Mesendoderm (in vitro differentiated cells): ENCODE data around the gene SKI.
A peak's percentile ranks its signal among the peaks of the same experiment; 100 is the strongest.

Experiments
- DNase-seq: peaks from one replicate; pipeline ENCODE4 v3.0.0; 2013
- H2AK5ac ChIP-seq: 2 replicates; pipeline ENCODE4 v1.6.1; 2013; ENCODE audit warnings: low read length, inconsistent platforms
- H2BK120ac ChIP-seq: 2 replicates; pipeline ENCODE4 v1.6.1; 2013; ENCODE audit warnings: low read depth, mild to moderate bottlenecking, low read length, moderate library complexity, mixed read lengths
- H2BK15ac ChIP-seq: replicated peaks from 2 replicates; pipeline ENCODE4 v1.6.1; 2013; ENCODE audit warnings: low read depth, mild to moderate bottlenecking, moderate library complexity
- H2BK5ac ChIP-seq: 2 replicates; pipeline ENCODE4 v1.6.1; 2013; ENCODE audit warnings: low read length, inconsistent platforms
- H3K18ac ChIP-seq: 2 replicates; pipeline ENCODE4 v1.6.1; 2013; ENCODE audit warnings: mild to moderate bottlenecking, low read length, mixed read lengths
- H3K23ac ChIP-seq: one replicate; pipeline ENCODE4 v1.6.1; 2013; ENCODE audit warnings: low read length
- H3K27ac ChIP-seq: 2 replicates; pipeline ENCODE4 v1.5.1; 2013; ENCODE audit warnings: low read depth, mild to moderate bottlenecking, inconsistent platforms, low read length, moderate library complexity
- H3K27me3 ChIP-seq: 2 replicates; pipeline ENCODE4 v1.6.1; 2013; ENCODE audit warnings: low read length, control low read depth, mild to moderate bottlenecking, inconsistent platforms; ENCODE audit not compliant: insufficient read depth, poor library complexity
- H3K36me3 ChIP-seq: 2 replicates; pipeline ENCODE4 v1.6.1; 2013; ENCODE audit warnings: low read length, inconsistent platforms; ENCODE audit not compliant: control insufficient read depth, insufficient read depth
- H3K4ac ChIP-seq: one replicate; pipeline ENCODE4 v1.6.1; 2013; ENCODE audit warnings: low read depth, mild to moderate bottlenecking, low read length, moderate library complexity
- H3K4me1 ChIP-seq: 2 replicates; pipeline ENCODE4 v1.6.1; 2013; ENCODE audit warnings: low read depth, low read length, inconsistent platforms; ENCODE audit not compliant: control insufficient read depth
- H3K4me2 ChIP-seq: 2 replicates; pipeline ENCODE4 v1.6.1; 2013; ENCODE audit warnings: low read length
- H3K4me3 ChIP-seq: 2 replicates; pipeline ENCODE4 v1.5.1; 2013; ENCODE audit warnings: mild to moderate bottlenecking, low read length
- H3K56ac ChIP-seq: one replicate; pipeline ENCODE4 v1.6.1; 2013; ENCODE audit warnings: low read length
- H3K79me1 ChIP-seq: 2 replicates; pipeline ENCODE4 v1.6.1; 2013; ENCODE audit warnings: low read length, inconsistent platforms
- H3K79me2 ChIP-seq: 2 replicates; pipeline ENCODE4 v1.6.1; 2013; ENCODE audit warnings: mild to moderate bottlenecking, low read length; ENCODE audit not compliant: control insufficient read depth, insufficient read depth
- H3K9ac ChIP-seq: 2 replicates; pipeline ENCODE4 v1.6.1; 2013; ENCODE audit warnings: low read length, inconsistent platforms
- H4K5ac ChIP-seq: one replicate; pipeline ENCODE4 v1.6.1; 2013; ENCODE audit warnings: low read length
- H4K8ac ChIP-seq: one replicate; pipeline ENCODE4 v1.6.1; 2013; ENCODE audit warnings: low read depth, mild to moderate bottlenecking, control low read depth, low read length, moderate library complexity
- WGBS: extraction: QIAGEN DNeasy Blood & Tissue Kit; methylation state at CpG from one replicate; pipeline ENCODE4 v1.1.7; 2013; ENCODE audit warnings: low lambda C conversion rate, missing lambda C conversion rate; ENCODE audit not compliant: insufficient coverage; ENCODE audit errors: extremely low coverage; 5-methylcytosine and 5-hydroxymethylcytosine counted together

SKI gene

GRCh38 chr1:2200308-2200943, 27.7 kb upstream of the SKI start:
- Histone ChIP-seq H3K27ac (no peak overlapping the region), H3K4me1 (peaks cover 1% of the 10 kb centered on the region)

GRCh38 chr1:2201062-2201461, 27.1 kb upstream of the SKI start:
- Histone ChIP-seq H3K18ac (no peak overlapping the region), H3K27ac (no peak overlapping the region), H3K56ac (no peak overlapping the region), H3K9ac (no peak overlapping the region), H2BK5ac (no peak overlapping the region), H2BK15ac (no peak overlapping the region), H3K4ac (no peak overlapping the region), H3K79me2 (no peaks in the 10 kb centered on the region), H4K8ac (no peak overlapping the region), H3K79me1 (no peaks in the 10 kb centered on the region), H4K5ac (no peak overlapping the region), H3K23ac (no peak overlapping the region), H3K27me3 (no peaks in the 10 kb centered on the region), H3K4me1 (peaks cover 1% of the 10 kb centered on the region), H2BK120ac (no peak overlapping the region), H3K4me3 (no peak overlapping the region), H3K36me3 (no peaks in the 10 kb centered on the region), H3K4me2 (no peak overlapping the region), H2AK5ac (no peak overlapping the region)
- no CpG with 5 or more reads among the region's 14 CpGs for WGBS
- no peak for DNase-seq

More at GRCh38 chr1:2200308-2200943, 27.7 kb upstream of the SKI start:
- Histone ChIP-seq H3K27me3 (no peaks in the 10 kb centered on the region), H3K9ac (no peak overlapping the region), H2BK120ac (no peak overlapping the region), H4K5ac (no peak overlapping the region), H3K18ac (no peak overlapping the region), H3K79me2 (no peaks in the 10 kb centered on the region), H3K4me2 (no peak overlapping the region), H3K36me3 (no peaks in the 10 kb centered on the region), H3K23ac (no peak overlapping the region), H3K56ac (peak overlapping the region; percentile 7), H3K4ac (no peak overlapping the region), H2AK5ac (no peak overlapping the region), H3K4me3 (no peak overlapping the region), H4K8ac (no peak overlapping the region), H3K79me1 (no peaks in the 10 kb centered on the region), H2BK15ac (no peak overlapping the region), H2BK5ac (no peak overlapping the region)
- WGBS, result no CpG with 5 or more reads among the region's 21 CpGs
- DNase-seq, result no peak

GRCh38 chr1:2202008-2202575, 26.0 kb upstream of the SKI start:
- no peak overlapping the region for H3K4me3 ChIP-seq
- DNase-seq, result no peak
- no peaks in the 10 kb centered on the region for H3K27me3 ChIP-seq
- peaks cover 1% of the 10 kb centered on the region for H3K4me1 ChIP-seq
- H3K9ac ChIP-seq, result no peak overlapping the region
- H2BK5ac ChIP-seq, result no peak overlapping the region
- H3K79me2 ChIP-seq, result no peaks in the 10 kb centered on the region
- H3K56ac ChIP-seq, result no peak overlapping the region
- no peak overlapping the region for H2AK5ac ChIP-seq
- H3K23ac ChIP-seq, result no peak overlapping the region
- no CpG with 5 or more reads among the region's 9 CpGs for WGBS
- H3K18ac ChIP-seq, result no peak overlapping the region
- H4K5ac ChIP-seq, result no peak overlapping the region
- H2BK120ac ChIP-seq, result no peak overlapping the region
- no peak overlapping the region for H2BK15ac ChIP-seq
- H4K8ac ChIP-seq, result no peak overlapping the region
- no peaks in the 10 kb centered on the region for H3K36me3 ChIP-seq
- H3K4ac ChIP-seq, result no peak overlapping the region
- H3K79me1 ChIP-seq, result no peaks in the 10 kb centered on the region
- H3K4me2 ChIP-seq, result no peak overlapping the region
- no peak overlapping the region for H3K27ac ChIP-seq

- no peaks in the 10 kb centered on the region for H3K36me3 ChIP-seq
- WGBS, result no CpG with 5 or more reads among the region's 15 CpGs
- no peak for DNase-seq
- H3K23ac ChIP-seq, result no peak overlapping the region
- no peak overlapping the region for H4K5ac ChIP-seq
- no peak overlapping the region for H4K8ac ChIP-seq
- no peak overlapping the region for H2BK120ac ChIP-seq
- H3K9ac ChIP-seq, result no peak overlapping the region
- no peak overlapping the region for H3K4ac ChIP-seq
- H3K4me3 ChIP-seq, result no peak overlapping the region
- no peak overlapping the region for H3K27ac ChIP-seq
- H2BK15ac ChIP-seq, result no peak overlapping the region
- no peak overlapping the region for H3K18ac ChIP-seq
- no peaks in the 10 kb centered on the region for H3K79me2 ChIP-seq
- peaks cover 1% of the 10 kb centered on the region for H3K4me1 ChIP-seq
- H3K79me1 ChIP-seq, result no peaks in the 10 kb centered on the region
- no peak overlapping the region for H2BK5ac ChIP-seq
- no peak overlapping the region for H3K56ac ChIP-seq
- no peak overlapping the region for H2AK5ac ChIP-seq
- no peak overlapping the region for H3K4me2 ChIP-seq
- H3K27me3 ChIP-seq, result no peaks in the 10 kb centered on the region
These were observed 25.1 kb upstream of the SKI start for GRCh38 chr1:2202843-2203601.

- Histone ChIP-seq H3K79me1 (no peaks in the 10 kb centered on the region), H2AK5ac (peak overlapping the region; percentile 88), H3K23ac (no peak overlapping the region), H3K4me1 (peaks cover 1% of the 10 kb centered on the region), H3K27ac (no peak overlapping the region), H3K36me3 (no peaks in the 10 kb centered on the region), H3K9ac (peak overlapping the region; percentile 94), H4K5ac (no peak overlapping the region), H2BK15ac (no peak overlapping the region), H3K18ac (no peak overlapping the region), H4K8ac (no peak overlapping the region), H3K4ac (no peak overlapping the region), H3K79me2 (no peaks in the 10 kb centered on the region), H3K4me2 (peak overlapping the region; percentile 97), H2BK120ac (no peak overlapping the region), H3K4me3 (no peak overlapping the region), H2BK5ac (no peak overlapping the region), H3K56ac (peak overlapping the region; percentile 99), H3K27me3 (no peaks in the 10 kb centered on the region)
- no CpG with 5 or more reads among the region's 25 CpGs for WGBS
- no peak for DNase-seq
These were observed 24.3 kb upstream of the SKI start for GRCh38 chr1:2203671-2204414.
